NCI-H524 (cell line): Measurements from ENCODE around the gene LTO1.
"Not testable (repeated sequence)": the region's sequence is repeated elsewhere in the genome, so short reads cannot be mapped to it uniquely, and the experiment has no call there.

Experiments used
- DNase-seq, 2 experiments: peaks; one replicate each; lab custom pipeline; 2025; lab: John Stamatoyannopoulos, UW

Gene LTO1

DNA sequence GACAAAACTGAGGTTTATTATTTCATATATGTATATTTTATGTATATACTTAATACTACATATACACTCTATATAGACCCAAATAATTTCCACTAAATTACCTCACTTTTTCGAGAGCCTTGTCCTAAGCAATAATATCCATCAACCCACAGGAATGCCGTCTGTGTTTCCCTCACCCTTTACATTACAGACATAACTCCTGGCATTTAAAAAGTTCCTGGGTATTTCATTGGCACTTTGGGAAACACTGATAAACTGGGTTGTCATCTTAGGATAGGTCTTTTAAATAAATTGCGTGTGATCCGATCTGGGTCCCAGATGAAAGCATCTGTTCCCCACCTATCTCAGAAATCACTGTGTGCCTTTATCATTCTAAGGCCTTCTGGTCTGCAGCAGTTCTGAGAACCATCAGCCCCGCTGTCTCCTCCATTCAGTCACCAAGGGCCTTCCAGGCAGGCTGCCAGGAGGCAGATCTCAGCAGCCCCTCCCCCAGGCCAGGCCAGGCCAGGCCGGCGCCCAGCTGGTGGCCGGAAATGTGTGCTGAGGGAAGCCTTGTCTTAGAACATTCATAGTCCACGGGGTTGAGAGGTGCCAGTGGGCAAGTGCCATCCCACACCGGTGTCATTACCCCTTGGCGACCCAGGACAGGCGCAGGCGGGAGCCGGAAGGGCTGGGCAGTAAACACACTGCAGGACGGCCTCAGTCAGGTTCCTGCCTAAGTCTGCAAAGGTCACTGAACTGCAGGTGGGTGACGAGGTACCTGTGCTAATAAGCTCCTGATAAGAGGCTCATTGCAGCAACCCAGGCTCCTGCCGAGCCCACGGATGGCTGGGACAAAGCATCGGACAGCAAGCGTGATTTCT, 25.4 kb upstream of the LTO1 start:
- DNase-seq = peak; percentile 62 to 86

- DNase-seq = peak; percentile 62 to 82
Observed at GRCh38 chr11:69699213-69699612, 24.1 kb upstream of the LTO1 start.

DNA sequence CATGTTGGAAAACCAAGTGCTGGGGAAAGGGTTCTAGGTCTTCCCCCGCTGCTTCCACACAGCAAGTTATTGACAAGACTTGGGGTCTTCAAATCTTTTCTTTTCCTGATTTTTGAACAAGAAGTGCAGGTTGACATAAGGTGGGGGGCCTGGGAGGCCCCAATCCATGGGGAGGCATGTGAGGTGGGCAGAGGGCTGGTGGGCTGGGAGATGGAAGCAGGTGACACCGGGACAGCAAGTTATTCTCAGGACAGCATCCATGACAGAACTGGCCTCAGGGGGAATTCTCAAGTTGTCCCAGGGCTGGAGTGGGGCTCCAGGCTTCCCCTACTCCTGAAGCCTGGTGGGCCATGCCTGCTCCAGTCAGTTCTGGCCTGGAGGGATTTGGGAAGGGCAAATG, 23.2 kb upstream of the LTO1 start:
- DNase-seq = no peak

GRCh38 chr11:69697861-69698260, 22.7 kb upstream of the LTO1 start:
- no peak for DNase-seq

DNA sequence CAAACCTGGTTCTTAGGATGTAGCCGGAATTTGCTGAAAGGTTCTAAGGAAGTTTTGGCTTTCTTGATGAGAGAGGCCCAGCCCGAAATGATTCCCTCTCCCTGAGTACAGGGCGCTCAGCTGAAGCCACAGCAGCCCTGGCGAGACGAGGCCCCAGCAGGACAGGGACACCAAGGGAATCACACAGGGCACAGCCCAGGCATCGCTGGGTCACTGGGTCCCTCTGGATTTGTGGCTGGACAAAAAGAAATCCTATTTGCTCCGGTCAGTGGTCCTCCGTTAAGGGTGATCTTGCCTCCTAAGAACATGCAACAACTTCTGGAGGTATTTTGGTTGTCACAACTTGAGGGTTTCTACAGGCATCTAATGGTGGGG, 22.3 kb upstream of the LTO1 start:
- DNase-seq = no peak

DNA sequence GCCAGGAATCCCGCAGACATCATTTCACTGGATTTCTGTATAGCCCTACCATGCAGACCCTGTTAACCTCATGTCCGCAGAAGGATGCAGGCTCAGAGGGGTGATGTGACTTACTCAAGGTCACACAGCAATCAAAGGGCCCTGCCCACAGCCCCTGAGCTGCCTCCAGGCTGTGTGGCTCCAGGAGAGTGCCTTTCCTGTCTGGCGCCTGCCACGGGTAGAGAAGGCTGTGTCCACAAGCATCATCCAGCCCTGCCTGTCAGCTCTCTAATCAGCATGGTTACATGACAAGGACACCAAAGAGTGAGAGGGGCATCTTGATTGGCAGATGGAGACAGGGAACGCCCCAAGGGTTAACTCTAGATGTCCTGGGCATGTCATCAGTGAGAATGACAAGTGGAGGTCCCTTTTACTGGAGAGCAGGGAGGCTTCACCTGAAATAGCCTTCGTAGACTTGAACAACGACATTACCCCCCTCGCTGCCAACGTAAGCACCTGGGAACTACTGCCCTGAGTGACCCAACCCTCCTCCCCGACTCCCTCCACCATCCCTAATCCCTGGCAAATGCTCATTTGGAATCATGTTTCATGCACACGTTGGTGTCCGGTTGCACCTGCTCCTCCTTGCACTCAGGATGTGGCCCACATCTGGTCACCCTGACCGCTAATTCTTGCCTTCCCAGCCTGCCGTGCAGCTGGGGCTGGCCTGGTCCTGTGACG, 21.8 kb upstream of the LTO1 start:
- DNase-seq = peak; percentile 65 to 93

DNA sequence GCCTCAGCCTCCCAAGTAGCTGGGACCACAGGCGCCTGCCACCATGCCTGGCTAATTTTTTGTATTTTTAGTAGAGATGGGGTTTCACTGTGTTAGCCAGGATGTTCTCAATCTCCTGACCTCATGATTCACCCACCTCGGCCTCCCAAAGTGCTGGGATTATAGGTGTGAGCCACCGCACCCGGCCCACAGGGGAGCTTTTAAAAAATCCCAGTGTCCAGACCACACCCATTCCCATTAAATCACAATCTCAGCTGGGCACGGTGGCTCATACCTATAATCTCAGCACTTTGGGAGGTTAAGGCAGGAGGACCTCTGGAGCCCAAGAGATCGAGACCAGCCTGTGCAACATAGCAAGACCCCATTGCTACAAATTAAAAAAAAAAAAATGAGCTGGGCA, 20.8 kb upstream of the LTO1 start:
- not testable (repeated sequence) for DNase-seq

- no peak for DNase-seq
Observed at GRCh38 chr11:69695581-69695980, 20.4 kb upstream of the LTO1 start.

DNA sequence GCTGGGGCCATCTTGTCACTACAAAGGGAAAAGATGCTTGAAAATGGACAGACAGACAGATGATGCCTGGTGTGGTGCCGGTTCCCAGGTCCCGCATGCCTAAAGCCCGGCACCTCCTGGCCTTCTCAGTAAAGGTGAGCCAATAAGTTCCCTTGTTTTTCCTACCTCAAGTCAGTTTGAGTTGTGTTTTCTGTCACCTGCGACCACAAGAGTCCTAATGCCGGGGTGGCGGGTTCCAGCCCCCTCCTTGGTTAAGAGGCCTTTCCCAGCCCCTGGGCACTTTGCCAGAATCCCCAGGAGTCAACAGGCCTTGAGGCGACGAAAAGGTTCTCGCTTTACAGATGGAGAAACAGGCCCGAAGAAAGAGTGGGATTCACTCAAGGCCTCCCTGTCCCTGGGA, 19.6 kb upstream of the LTO1 start:
- DNase-seq = peak in 1 of 2 experiments; percentile 55

GRCh38 chr11:69692422-69692821, 17.3 kb upstream of the LTO1 start:
- no peak for DNase-seq

- no peak for DNase-seq
Observed at GRCh38 chr11:69691463-69691862, 16.3 kb upstream of the LTO1 start.

GRCh38 chr11:69689484-69690319, 14.5 kb upstream of the LTO1 start:
- DNase-seq = no peak

GRCh38 chr11:69687969-69688771, 13.0 kb upstream of the LTO1 start:
- not testable (repeated sequence) for DNase-seq

DNA sequence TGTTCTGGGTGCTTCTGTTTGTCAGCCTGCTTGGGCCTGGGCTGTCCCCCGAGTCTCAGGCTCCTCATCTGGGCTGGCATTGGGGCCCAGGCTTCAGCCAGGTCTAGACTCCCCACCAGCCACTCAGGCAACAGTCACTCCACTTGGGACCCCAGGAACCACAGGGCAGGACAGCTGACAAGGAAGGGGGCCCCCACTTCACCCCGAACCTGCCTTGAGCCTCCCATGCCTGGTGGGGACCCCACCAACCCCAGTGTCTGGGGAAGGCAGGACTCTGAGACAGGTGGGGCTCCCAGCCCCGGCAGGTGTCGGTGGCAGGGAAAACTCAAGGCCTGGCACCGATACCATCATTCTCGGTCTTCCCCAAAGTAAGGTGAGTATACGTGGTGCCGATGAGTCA, 11.7 kb upstream of the LTO1 start:
- no peak for DNase-seq

DNA sequence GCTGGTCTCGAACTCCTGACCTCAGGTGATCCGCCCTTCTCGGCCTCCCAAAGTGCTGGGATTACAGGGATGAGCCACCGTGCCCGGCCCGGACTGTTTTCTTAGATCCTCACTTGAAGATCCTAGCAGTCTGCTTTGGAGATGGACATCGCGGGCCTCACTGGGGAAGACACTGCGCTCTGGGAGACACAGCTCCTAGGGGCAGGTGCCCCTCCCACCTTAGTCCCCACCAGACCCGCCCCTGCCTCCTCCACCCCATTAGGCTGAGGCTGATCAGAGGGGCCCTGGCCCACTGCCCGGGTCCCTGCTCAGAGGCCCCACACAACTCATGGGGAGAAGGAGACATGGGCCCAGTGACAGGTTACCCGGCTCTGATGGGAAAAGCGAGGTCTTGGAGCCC, 11.3 kb upstream of the LTO1 start:
- no peak for DNase-seq

DNA sequence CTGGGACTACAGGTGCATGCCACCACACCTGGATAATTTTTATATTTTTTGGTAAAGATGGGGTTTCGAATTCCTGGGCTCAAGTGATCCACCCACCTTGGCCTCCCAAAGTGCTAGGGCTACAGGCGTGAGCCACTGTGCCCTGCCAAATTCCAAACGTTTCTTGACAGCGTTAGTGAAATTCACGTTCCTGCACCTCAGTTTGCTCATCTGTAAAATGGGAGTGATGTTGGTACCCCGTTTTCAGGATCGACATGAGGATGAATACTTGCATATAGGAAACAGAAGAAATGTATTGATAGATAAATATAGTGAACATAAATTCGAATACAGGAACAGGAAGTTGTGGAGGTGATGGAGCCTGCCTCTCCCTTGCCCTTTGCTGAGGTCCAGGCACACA, 10.2 kb upstream of the LTO1 start:
- DNase-seq = no peak

DNA sequence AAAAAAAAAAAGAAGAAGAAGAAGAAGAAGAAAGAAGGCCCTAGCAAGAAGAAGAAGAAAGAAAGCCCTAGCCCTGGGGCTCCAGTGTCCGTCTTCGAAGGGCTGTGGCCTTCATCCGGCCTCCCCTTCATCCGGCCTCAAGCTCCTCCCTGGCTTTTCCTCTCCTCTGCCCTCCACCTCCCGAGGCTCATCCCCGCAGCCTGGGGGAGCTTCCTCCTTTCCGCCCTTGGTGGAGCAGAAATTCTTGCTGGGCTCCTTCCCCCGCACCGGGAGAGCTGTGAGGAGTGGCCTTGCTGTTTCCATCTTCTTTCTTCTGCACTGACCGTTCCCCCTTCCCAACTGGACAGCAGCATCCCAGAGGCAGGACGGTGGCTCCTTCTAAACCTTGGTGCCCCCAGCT, 9.5 kb upstream of the LTO1 start:
- DNase-seq = no peak

GRCh38 chr11:69683764-69684333, 8.7 kb upstream of the LTO1 start:
- DNase-seq = peak; percentile 20 to 52

GRCh38 chr11:69682681-69683326, 7.7 kb upstream of the LTO1 start:
- no peak for DNase-seq

GRCh38 chr11:69682221-69682620, 7.1 kb upstream of the LTO1 start:
- DNase-seq = no peak

- no peak for DNase-seq
Observed at GRCh38 chr11:69680688-69681087, 5.5 kb upstream of the LTO1 start.
